GM12878 (cell line): ENCODE data around the gene SLC35F3.

Source experiments
- ATF2 ChIP-seq: IDR thresholded peaks from 2 replicates; pipeline ENCODE4 v1.6.1; 2012; ENCODE audit warnings: low read length, inconsistent platforms
- BHLHE40 ChIP-seq, 2 experiments: fragments of 450-650 bp in 1 of 2; IDR thresholded peaks; 2 replicates each; pipeline ENCODE4 v1.6.1; 2011 to 2017; ENCODE audit warnings: low read depth in 2 of 2, borderline replicate concordance in 1 of 2, improper control_type of control experiment in 1 of 2, low read length in 1 of 2, mild to moderate bottlenecking in 1 of 2
- CEBPB ChIP-seq, 2 experiments: fragments of 150-350 bp in 1 of 2; IDR thresholded peaks; 2 replicates each; pipeline ENCODE4 v1.6.1; 2012 to 2014; ENCODE audit warnings: low read depth in 2 of 2, low read length in 2 of 2, borderline replicate concordance in 1 of 2, inconsistent platforms in 1 of 2
- CTCF ChIP-seq, 3 experiments: IDR thresholded peaks in 2 of 3; conservative IDR thresholded peaks in 1 of 3; 2 replicates each; pipeline ENCODE4 v1.5.1; 2011; ENCODE audit warnings: low read depth in 3 of 3, low read length in 3 of 3, mild to moderate bottlenecking in 3 of 3, control low read depth in 2 of 3, moderate library complexity in 2 of 3, inconsistent platforms in 1 of 3, mixed read lengths in 1 of 3; ENCODE audit not compliant: control insufficient read depth in 2 of 3, insufficient read depth in 1 of 3; ENCODE audit errors: extremely low read depth in 1 of 3
- EZH2 ChIP-seq: IDR thresholded peaks from 2 replicates; pipeline ENCODE4 v1.6.1; 2012; ENCODE audit warnings: low read depth, mild to moderate bottlenecking, control low read depth, inconsistent platforms, low read length, borderline replicate concordance; ENCODE audit not compliant: control insufficient read depth
- FOXK2 ChIP-seq: fragments of 450-650 bp; IDR thresholded peaks from 2 replicates; pipeline ENCODE4 v1.6.1; 2017; ENCODE audit warnings: mild to moderate bottlenecking, moderate library complexity
- FOXM1 ChIP-seq: IDR thresholded peaks from 2 replicates; pipeline ENCODE4 v1.6.1; 2012; ENCODE audit warnings: low read depth, mild to moderate bottlenecking, inconsistent platforms, low read length, moderate library complexity
- JUND ChIP-seq: IDR thresholded peaks from 2 replicates; pipeline ENCODE4 v1.6.1; 2012; ENCODE audit warnings: low read depth, mild to moderate bottlenecking, low read length, improper control_type of control experiment, moderate library complexity
- PML ChIP-seq: IDR thresholded peaks from 2 replicates; pipeline ENCODE4 v1.6.1; 2012; ENCODE audit warnings: low read length, inconsistent platforms
- POLR2AphosphoS5 ChIP-seq: IDR thresholded peaks from 2 replicates; pipeline ENCODE4 v1.6.1; 2011; ENCODE audit warnings: mild to moderate bottlenecking, low read length, inconsistent platforms
- RELB ChIP-seq: fragments of 450-650 bp; IDR thresholded peaks from 2 replicates; pipeline ENCODE4 v1.6.1; 2017; ENCODE audit warnings: low read depth, mild to moderate bottlenecking, moderate library complexity

- TF ChIP-seq ATF2 (no peak), POLR2AphosphoS5 (no peak), FOXM1 (no peak), FOXK2 (no peak), PML (no peak), EZH2 (no peak), BHLHE40 (IDR thresholded peaks at IDR 0.05; ENCODE audit: borderline replicate concordance in 1 of 2, low read depth in 2 of 2, low read length in 1 of 2) (no peak), JUND (no peak), RELB (no peak), CTCF (IDR thresholded peaks at IDR 0.05 in 2 of 3, conservative IDR thresholded peaks at IDR 0.05 in 1 of 3; ENCODE audit: control insufficient read depth in 2 of 3, extremely low read depth in 1 of 3, insufficient read depth in 1 of 3, low read depth in 3 of 3, low read length in 3 of 3) (no peak), CEBPB (IDR thresholded peaks at IDR 0.05; ENCODE audit: borderline replicate concordance in 1 of 2, low read depth in 2 of 2, low read length in 2 of 2) (no peak)
These were observed 281.7 kb downstream of the SLC35F3 start for GRCh38 chr1:234186037-234186688.
